GM12878 (cell line): Measurements from ENCODE around the gene HS6ST1. TPM values are rescaled to one million over a fixed set of nuclear protein-coding genes. Genes with fewer than 3 reads are reported as not detected.
"Not testable (repeated sequence)": the region's sequence is repeated elsewhere in the genome, so short reads cannot be mapped to it uniquely, and the experiment has no call there.

Source experiments
- ATAC-seq: fragments of 200-7000 bp; cut with Tn5 transposase; 3 replicates; pipeline ENCODE4 v1.9.1; 2020; ENCODE audit warnings: mild to moderate bottlenecking, moderate library complexity
- BruUV-seq: library from RNA; stranded (reverse); fragments of 400-500 nt; replicated peaks from 2 replicates; lab custom pipeline; 2021; lab: Mats Ljungman, UMichigan
- CTCF ChIA-PET: fragments of 300-600 bp; sonication (Branson Sonifier 250); formaldehyde crosslinking; extraction: SDS; loops from one replicate; lab custom pipeline; 2021; ENCODE audit warnings: inconsistent platforms; lab: Yijun Ruan, JAX
- POLR2A ChIA-PET: fragments of 350-600 bp; formaldehyde crosslinking; extraction: SDS; loops from one replicate; lab custom pipeline; 2021; ENCODE audit warnings: inconsistent platforms; lab: Charles Lee
- RAD21 ChIA-PET: fragments of 300-600 bp; sonication (Branson Sonifier 250); formaldehyde crosslinking; loops from one replicate; lab custom pipeline; 2023; ENCODE audit warnings: antibody characterized with exemption; ENCODE audit not compliant: unreplicated experiment; lab: Charles Lee
- SMC1A ChIA-PET: fragments of 300-600 bp; sonication (Branson Sonifier 250); formaldehyde crosslinking; loops from one replicate; lab custom pipeline; 2023; ENCODE audit not compliant: unreplicated experiment, uncharacterized antibody; lab: Charles Lee
- DNase-seq: peaks from one replicate; pipeline ENCODE4 v3.0.0-alpha.2; 2011; ENCODE audit warnings: low read depth, low spot score
- FAIRE-seq: peaks from 3 replicates; lab custom pipeline; 2011; peaks lifted over from hg19 to GRCh38; lab: Jason Lieb, UNC
- H2AFZ ChIP-seq: 2 replicates; pipeline ENCODE4 v1.6.0; 2011; ENCODE audit warnings: low read depth, low read length, control low read depth; ENCODE audit not compliant: control insufficient read depth
- H3K27ac ChIP-seq: 2 replicates; pipeline ENCODE4 v1.5.1; 2011; ENCODE audit warnings: control low read depth; ENCODE audit not compliant: control insufficient read depth, insufficient read depth
- H3K27me3 ChIP-seq, 2 experiments: replicated peaks in 1 of 2; 2 replicates each; pipeline versions ENCODE4 v1.6.0 to v1.6.1; 2011; ENCODE audit warnings: low read length in 1 of 2; ENCODE audit not compliant: control insufficient read depth in 2 of 2, insufficient read depth in 2 of 2
- H3K36me3 ChIP-seq, 2 experiments: 2 replicates each; pipeline ENCODE4 v1.5.1; 2011; ENCODE audit warnings: low read length in 1 of 2; ENCODE audit not compliant: control insufficient read depth in 2 of 2, insufficient read depth in 2 of 2
- H3K4me1 ChIP-seq: 2 replicates; pipeline ENCODE4 v1.6.1; 2011; ENCODE audit warnings: mild to moderate bottlenecking, low read length, moderate library complexity, mixed read lengths; ENCODE audit not compliant: control insufficient read depth, insufficient read depth
- H3K4me2 ChIP-seq: 2 replicates; pipeline ENCODE4 v1.6.0; 2011; ENCODE audit warnings: control low read depth; ENCODE audit not compliant: control insufficient read depth, insufficient read depth
- H3K4me3 ChIP-seq: fragments of 200-600 bp; sonication (generic); 2 replicates; pipeline ENCODE4 v1.5.1; 2016
- H3K79me2 ChIP-seq: 2 replicates; pipeline ENCODE4 v1.6.0; 2011; ENCODE audit warnings: low read length; ENCODE audit not compliant: control insufficient read depth, insufficient read depth
- H3K9ac ChIP-seq: 2 replicates; pipeline ENCODE4 v1.8.0; 2011; ENCODE audit warnings: low read length, control low read depth, mixed read lengths; ENCODE audit not compliant: control insufficient read depth, insufficient read depth
- H3K9me3 ChIP-seq: replicated peaks from 3 replicates; pipeline ENCODE4 v1.5.1; 2011; ENCODE audit warnings: mild to moderate bottlenecking, low read length; ENCODE audit not compliant: control insufficient read depth, insufficient read depth
- H4K20me1 ChIP-seq: 2 replicates; pipeline ENCODE4 v1.6.0; 2011; ENCODE audit not compliant: control insufficient read depth, insufficient read depth
- ATF7 ChIP-seq: fragments of 450-650 bp; IDR thresholded peaks from 2 replicates; pipeline ENCODE4 v1.6.1; 2016; ENCODE audit warnings: low read depth, mild to moderate bottlenecking
- CEBPZ ChIP-seq: fragments of 150-350 bp; IDR thresholded peaks from 2 replicates; pipeline ENCODE4 v1.6.1; 2016; ENCODE audit warnings: low read depth, low read length
- STAT3 ChIP-seq: IDR thresholded peaks from 2 replicates; pipeline ENCODE4 v1.6.1; 2011; ENCODE audit warnings: low read depth, low read length, improper control_type of control experiment
- WGBS: methylation state at CpG from one replicate; pipeline ENCODE4 v1.1.6; 2016; ENCODE audit warnings: low lambda C conversion rate; ENCODE audit not compliant: insufficient replicate concordance, insufficient coverage; ENCODE audit errors: missing lambda C conversion rate; 5-methylcytosine and 5-hydroxymethylcytosine counted together
- in situ Hi-C: fragments of 300-500 bp; cut with MboI; formaldehyde crosslinking; loops from 9 replicates; pipeline ENCODE4 v1.14.3; 2018; ENCODE audit warnings: mixed read lengths
- intact Hi-C: fragments of 100-400 bp; cut with micrococcal nuclease; formaldehyde crosslinking; loops from one replicate; pipeline ENCODE4 v1.14.2; 2022; ENCODE audit not compliant: unreplicated experiment
- polyA plus RNA-seq, 11 experiments: library from polyadenylated mRNA; depleted of rRNA in 4 of 11; unstranded in 6 of 11; stranded (reverse) in 5 of 11; fragments of >200 nt; fragmentation: Nextera tagmentation in 4 of 11; fragmentation: Illumina TruSeq in 1 of 11; extraction: Ambion mirVana in 4 of 11; extraction: Trizol in 1 of 11; gene quantifications; 1 replicate in 1 of 11; 2 replicates in 10 of 11; pipeline versions ENCODE4 v1.2.1 to v1.2.3, GENCODE V29; 2011 to 2016; ENCODE audit warnings: inconsistent platforms in 2 of 11, missing spikeins in 2 of 11, low read depth in 1 of 11
- total RNA-seq, 4 experiments: library from RNA; depleted of rRNA in 3 of 4; stranded (reverse); fragments of >200 nt in 3 of 4; fragmentation: Illumina TruSeq in 1 of 4; extraction: Trizol in 1 of 4; gene quantifications; 2 replicates each; pipeline versions ENCODE4 v1.2.1 to v1.2.3, GENCODE V29; 2013 to 2021

HS6ST1 gene
- total and polyA plus RNA-seq, 10 of the 15 experiments (the other 5 are each of a cell fraction or from before 2014, with no cell fraction given): 0.48 to 17.0 (median 4.7) TPM

DNA sequence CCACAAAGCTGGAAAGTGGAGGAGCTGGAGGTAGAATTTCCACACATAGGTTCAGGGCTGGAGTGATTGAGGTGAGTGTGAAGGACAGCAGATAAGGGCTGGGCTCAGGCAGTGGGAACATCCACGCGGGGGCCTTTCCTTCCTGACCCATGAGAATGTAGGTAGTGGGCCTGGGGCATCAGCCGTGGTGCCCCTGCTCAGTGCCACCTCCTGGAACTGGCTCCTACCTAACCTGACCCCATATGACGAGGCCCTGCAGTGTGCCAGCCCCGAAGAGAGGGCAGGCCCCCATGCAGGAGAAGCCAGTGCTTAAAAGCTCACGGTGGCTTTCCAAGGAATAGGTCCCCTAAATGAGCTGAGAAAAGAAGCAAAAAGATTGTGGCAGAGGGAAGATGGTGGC is 66.2 kb downstream of the HS6ST1 start:
- intact Hi-C loops (no loop called here), in situ Hi-C loops (no loop called here)
- no peaks in the 10 kb centered on the region; a peak in 1 of 4 replicates for H3K27me3 ChIP-seq
- ChIA-PET CTCF (no interaction called here), SMC1A (no interaction called here), RAD21 (no interaction called here), POLR2A (no interaction called here)
- H3K4me1 ChIP-seq: no peaks in the 10 kb centered on the region
- no peaks in the 10 kb centered on the region for H3K79me2 ChIP-seq
- H3K4me2 ChIP-seq: no peak overlapping the region
- BruUV-seq: no TSS peak
- no peaks in the 10 kb centered on the region for H3K36me3 ChIP-seq
- H3K4me3 ChIP-seq: no peak overlapping the region
- WGBS: 41% methylated on average over 6 of the region's 6 CpGs
- DNase-seq (no peak), ATAC-seq (no peak), FAIRE-seq (no peak)
- no peak overlapping the region for H3K9ac ChIP-seq
- no peaks in the 10 kb centered on the region for H3K9me3 ChIP-seq
- no peak overlapping the region for H3K27ac ChIP-seq
- TF ChIP-seq ATF7 (no peak), CEBPZ (no peak), STAT3 (no peak)
- H4K20me1 ChIP-seq: no peaks in the 10 kb centered on the region
- H2AFZ ChIP-seq: no peak overlapping the region

GRCh38 chr2:128252086-128252485 is 66.6 kb downstream of the HS6ST1 start:
- intact Hi-C loops, BruUV-seq, CTCF ChIA-PET, H4K20me1 ChIP-seq, DNase-seq, H2AFZ ChIP-seq, H3K9ac ChIP-seq, RAD21 ChIA-PET, H3K27ac ChIP-seq, in situ Hi-C loops, ATAC-seq, FAIRE-seq, H3K79me2 ChIP-seq, SMC1A ChIA-PET, H3K9me3 ChIP-seq, H3K4me2 ChIP-seq, H3K4me3 ChIP-seq, POLR2A ChIA-PET, H3K36me3 ChIP-seq, H3K4me1 ChIP-seq, H3K27me3 ChIP-seq: not testable (repeated sequence)
- 68% methylated on average over 6 of the region's 6 CpGs for WGBS
